IMR-90 (cell line): ENCODE data around the gene HSD17B10. TPM values are rescaled to one million over a fixed set of nuclear protein-coding genes. Genes with fewer than 3 reads are reported as not detected.

ENCODE experiments used
- ATAC-seq: fragments of 200-7000 bp; cut with Tn5 transposase; 2 replicates; pipeline ENCODE4 v1.9.1; 2020; ENCODE audit warnings: low read depth, mild to moderate bottlenecking, moderate library complexity
- BruUV-seq: library from RNA; stranded (reverse); fragments of 400-500 nt; replicated peaks from 2 replicates; lab custom pipeline; 2021; lab: Mats Ljungman, UMichigan
- CTCF ChIA-PET: fragments of 300-600 bp; formaldehyde crosslinking; extraction: SDS; loops from one replicate; lab custom pipeline; 2021; ENCODE audit warnings: antibody characterized with exemption; lab: Yijun Ruan, JAX
- POLR2A ChIA-PET: fragments of 300-600 bp; sonication (Branson Sonifier 250); formaldehyde crosslinking; loops from one replicate; lab custom pipeline; 2022; ENCODE audit warnings: antibody characterized with exemption; ENCODE audit not compliant: unreplicated experiment; lab: Charles Lee
- DNase-seq: peaks from one replicate; pipeline ENCODE4 v3.0.0; 2013
- H2AFZ ChIP-seq: replicated peaks from 2 replicates; pipeline ENCODE3; 2013; ENCODE audit warnings: low read length, mild to moderate bottlenecking; ENCODE audit not compliant: poor library complexity
- H2AK5ac ChIP-seq: 2 replicates; pipeline ENCODE4 v1.6.1; 2013; ENCODE audit warnings: low read depth, low read length, inconsistent platforms
- H2AK9ac ChIP-seq: replicated peaks from 2 replicates; pipeline ENCODE3; 2013; ENCODE audit warnings: mild to moderate bottlenecking, low read depth, low read length, moderate library complexity; ENCODE audit not compliant: poor library complexity
- H2BK120ac ChIP-seq: 2 replicates; pipeline ENCODE4 v1.6.1; 2013; ENCODE audit warnings: low read depth, low read length, inconsistent platforms
- H2BK15ac ChIP-seq: 3 replicates; pipeline ENCODE4 v1.6.1; 2013; ENCODE audit warnings: low read depth, low read length, inconsistent platforms
- H2BK20ac ChIP-seq: 2 replicates; pipeline ENCODE4 v1.6.1; 2013; ENCODE audit warnings: low read depth, mild to moderate bottlenecking, inconsistent platforms, low read length, moderate library complexity
- H2BK5ac ChIP-seq: 2 replicates; pipeline ENCODE4 v1.6.1; 2013; ENCODE audit warnings: mild to moderate bottlenecking, low read depth, low read length, inconsistent platforms; ENCODE audit not compliant: poor library complexity, severe bottlenecking
- H3K14ac ChIP-seq: replicated peaks from 2 replicates; pipeline ENCODE4 v1.6.1; 2013; ENCODE audit warnings: low read depth, low read length, inconsistent platforms
- H3K18ac ChIP-seq: 2 replicates; pipeline ENCODE4 v1.6.1; 2013; ENCODE audit warnings: low read depth, low read length, control low read depth
- H3K23ac ChIP-seq: 2 replicates; pipeline ENCODE4 v1.6.1; 2013; ENCODE audit warnings: low read depth, low read length, inconsistent platforms
- H3K27ac ChIP-seq: 2 replicates; pipeline ENCODE4 v1.5.1; 2013; ENCODE audit warnings: mild to moderate bottlenecking, control low read depth, low read length; ENCODE audit not compliant: insufficient read depth
- H3K27me3 ChIP-seq: 2 replicates; pipeline ENCODE4 v1.6.1; 2013; ENCODE audit warnings: low read length; ENCODE audit not compliant: control insufficient read depth, insufficient read depth
- H3K36me3 ChIP-seq: 2 replicates; pipeline ENCODE4 v1.6.1; 2013; ENCODE audit warnings: low read length, mixed read lengths; ENCODE audit not compliant: control insufficient read depth, insufficient read depth
- H3K4ac ChIP-seq: 2 replicates; pipeline ENCODE4 v1.6.1; 2013; ENCODE audit warnings: low read depth, low read length, inconsistent platforms
- H3K4me1 ChIP-seq: 2 replicates; pipeline ENCODE4 v1.6.1; 2013; ENCODE audit warnings: low read length, mixed read lengths; ENCODE audit not compliant: control insufficient read depth, insufficient read depth
- H3K4me2 ChIP-seq: 2 replicates; pipeline ENCODE4 v1.6.1; 2013; ENCODE audit warnings: low read depth, mild to moderate bottlenecking, control low read depth, low read length, moderate library complexity
- H3K4me3 ChIP-seq: 2 replicates; pipeline ENCODE4 v1.5.1; 2013; ENCODE audit warnings: low read depth, mild to moderate bottlenecking, control low read depth, low read length, moderate library complexity; ENCODE audit not compliant: insufficient read depth
- H3K56ac ChIP-seq: 2 replicates; pipeline ENCODE4 v1.6.1; 2013; ENCODE audit warnings: low read length, inconsistent platforms; ENCODE audit not compliant: insufficient read depth; ENCODE audit errors: extremely low read depth
- H3K79me1 ChIP-seq, 2 experiments: 2 replicates each; pipeline ENCODE4 v1.6.1; 2013; ENCODE audit warnings: low read length in 2 of 2, inconsistent platforms in 1 of 2, low read depth in 1 of 2
- H3K9ac ChIP-seq: 2 replicates; pipeline ENCODE4 v1.6.1; 2013; ENCODE audit warnings: low read depth, low read length, control low read depth
- H3K9me1 ChIP-seq: 2 replicates; pipeline ENCODE4 v1.6.1; 2013; ENCODE audit warnings: low read length, inconsistent platforms; ENCODE audit not compliant: insufficient read depth
- H3K9me3 ChIP-seq: 2 replicates; pipeline ENCODE4 v1.6.1; 2013; ENCODE audit warnings: low read length; ENCODE audit not compliant: control insufficient read depth, insufficient read depth
- H4K20me1 ChIP-seq: 2 replicates; pipeline ENCODE4 v1.6.1; 2013; ENCODE audit warnings: low read length, inconsistent platforms; ENCODE audit not compliant: insufficient read depth
- H4K5ac ChIP-seq: 2 replicates; pipeline ENCODE4 v1.6.1; 2013; ENCODE audit warnings: mild to moderate bottlenecking, low read depth, low read length, control low read depth
- H4K8ac ChIP-seq, 2 experiments: 2 replicates each; pipeline ENCODE4 v1.6.1; 2013; ENCODE audit warnings: low read depth in 2 of 2, low read length in 2 of 2, control low read depth in 1 of 2, inconsistent platforms in 1 of 2
- H4K91ac ChIP-seq: 2 replicates; pipeline ENCODE4 v1.6.1; 2013; ENCODE audit warnings: low read depth, low read length, inconsistent platforms; ENCODE audit not compliant: insufficient read depth
- RCOR1 ChIP-seq: IDR thresholded peaks from 2 replicates; pipeline ENCODE4 v1.6.1; 2012; ENCODE audit warnings: mild to moderate bottlenecking, low read length, improper control_type of control experiment; ENCODE audit not compliant: insufficient replicate concordance
- WGBS, 2 experiments: methylation state at CpG; one replicate each; pipeline versions ENCODE4 v1.1.5 to v1.1.7; 2013; ENCODE audit warnings: missing lambda C conversion rate in 2 of 2; ENCODE audit not compliant: insufficient read length in 1 of 2; ENCODE audit errors: extremely low coverage in 2 of 2; 5-methylcytosine and 5-hydroxymethylcytosine counted together
- dilution Hi-C: fragments of 300-500 bp; cut with HindIII; formaldehyde crosslinking; loops from one replicate; pipeline ENCODE4 v1.14.3; 2018; ENCODE audit warnings: low sequenced_read_pairs; ENCODE audit not compliant: unreplicated experiment
- in situ Hi-C: fragments of 300-500 bp; cut with MboI; formaldehyde crosslinking; loops from 3 replicates; pipeline ENCODE4 v1.14.3; 2019; ENCODE audit warnings: low sequenced_read_pairs, inconsistent platforms, mixed read lengths
- intact Hi-C: fragments of 100-400 bp; cut with micrococcal nuclease; formaldehyde crosslinking; loops from 2 replicates; pipeline ENCODE4 v1.10.0; 2022
- polyA plus RNA-seq, 3 experiments: library from polyadenylated mRNA; depleted of rRNA; stranded (reverse); fragments of >200 nt; gene quantifications; 2 replicates each; pipeline ENCODE4 v1.2.3, GENCODE V29; 2012; ENCODE audit warnings: low replicate concordance in 1 of 3
- total RNA-seq: library from RNA; depleted of rRNA; stranded (reverse); fragments of >200 nt; gene quantifications from 2 replicates; pipeline ENCODE4 v1.2.3, GENCODE V29; 2012

Gene HSD17B10
- total and polyA plus RNA-seq, 2 of the 4 experiments (the other 2 are of a cell fraction) = 99.8 to 118 TPM

DNA sequence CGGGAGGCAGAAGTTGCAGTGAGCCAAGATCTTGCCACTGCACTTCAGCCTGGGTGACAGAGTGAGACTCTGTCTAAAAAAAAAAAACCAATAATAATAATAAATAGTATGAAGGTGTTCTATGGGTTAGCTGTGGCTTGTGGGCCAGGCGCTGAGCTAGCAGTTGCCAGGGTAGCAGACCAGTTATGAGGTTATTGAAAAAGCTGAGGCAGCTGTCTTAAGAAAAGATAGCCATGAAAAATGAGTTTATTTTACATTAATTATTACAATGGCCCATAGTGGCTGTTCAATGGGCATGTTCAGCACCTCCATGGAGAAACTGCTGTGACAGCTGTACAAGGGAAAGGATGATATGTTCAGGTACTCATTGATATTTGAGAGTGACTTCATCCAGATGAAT is 13.3 kb upstream of the HSD17B10 start:
- no peak overlapping the region for H4K91ac ChIP-seq
- H3K27ac ChIP-seq = no peak overlapping the region
- H4K8ac ChIP-seq = no peak overlapping the region
- H2AFZ ChIP-seq = no peak overlapping the region
- H3K4ac ChIP-seq = no peak overlapping the region
- dilution Hi-C loops (no loop called here), in situ Hi-C loops (loop anchor here (10.0 kb wide), 1 partner anchor 63 kb away; no protein-coding TSS in a partner anchor), intact Hi-C loops (no loop called here)
- DNase-seq = no peak
- no peak overlapping the region for H2BK5ac ChIP-seq
- no peak overlapping the region for H3K4me3 ChIP-seq
- H3K18ac ChIP-seq = no peak overlapping the region
- H4K20me1 ChIP-seq = no peaks in the 10 kb centered on the region
- H3K79me1 ChIP-seq = no peaks in the 10 kb centered on the region
- no peaks in the 10 kb centered on the region for H3K9me3 ChIP-seq
- H3K4me2 ChIP-seq = no peak overlapping the region
- H2BK20ac ChIP-seq = no peak overlapping the region
- no peak overlapping the region for H3K9ac ChIP-seq
- H3K36me3 ChIP-seq = no peaks in the 10 kb centered on the region
- CTCF ChIA-PET = interaction anchor here (0.6 kb wide), 1 partner anchor 173 kb away, joined by 4 read pairs; no protein-coding TSS in a partner anchor
- no peak overlapping the region for H3K14ac ChIP-seq
- H2AK9ac ChIP-seq = no peak overlapping the region
- POLR2A ChIA-PET = no interaction called here
- H3K23ac ChIP-seq = no peak overlapping the region
- no TSS peak for BruUV-seq
- peaks cover 6% of the 10 kb centered on the region for H3K27me3 ChIP-seq
- no peak overlapping the region for H4K5ac ChIP-seq
- H2AK5ac ChIP-seq = no peak overlapping the region
- no peaks in the 10 kb centered on the region for H3K4me1 ChIP-seq
- no peak for TF ChIP-seq RCOR1
- no CpG with 5 or more reads among the region's 2 CpGs for WGBS, 2 experiments
- H2BK15ac ChIP-seq = no peak overlapping the region
- no peak overlapping the region for H2BK120ac ChIP-seq
- H3K56ac ChIP-seq = no peak overlapping the region
- ATAC-seq = no peak
- no peaks in the 10 kb centered on the region for H3K9me1 ChIP-seq
